HG02870 (cell line): ENCODE results near the gene BHLHE40.

ENCODE experiments used
- ATAC-seq: cut with Tn5 transposase; IDR thresholded peaks from one replicate; pipeline ENCODE4 v1.9.1; 2021; ENCODE audit warnings: mild to moderate bottlenecking, moderate library complexity; ENCODE audit not compliant: unreplicated experiment

BHLHE40 gene

DNA sequence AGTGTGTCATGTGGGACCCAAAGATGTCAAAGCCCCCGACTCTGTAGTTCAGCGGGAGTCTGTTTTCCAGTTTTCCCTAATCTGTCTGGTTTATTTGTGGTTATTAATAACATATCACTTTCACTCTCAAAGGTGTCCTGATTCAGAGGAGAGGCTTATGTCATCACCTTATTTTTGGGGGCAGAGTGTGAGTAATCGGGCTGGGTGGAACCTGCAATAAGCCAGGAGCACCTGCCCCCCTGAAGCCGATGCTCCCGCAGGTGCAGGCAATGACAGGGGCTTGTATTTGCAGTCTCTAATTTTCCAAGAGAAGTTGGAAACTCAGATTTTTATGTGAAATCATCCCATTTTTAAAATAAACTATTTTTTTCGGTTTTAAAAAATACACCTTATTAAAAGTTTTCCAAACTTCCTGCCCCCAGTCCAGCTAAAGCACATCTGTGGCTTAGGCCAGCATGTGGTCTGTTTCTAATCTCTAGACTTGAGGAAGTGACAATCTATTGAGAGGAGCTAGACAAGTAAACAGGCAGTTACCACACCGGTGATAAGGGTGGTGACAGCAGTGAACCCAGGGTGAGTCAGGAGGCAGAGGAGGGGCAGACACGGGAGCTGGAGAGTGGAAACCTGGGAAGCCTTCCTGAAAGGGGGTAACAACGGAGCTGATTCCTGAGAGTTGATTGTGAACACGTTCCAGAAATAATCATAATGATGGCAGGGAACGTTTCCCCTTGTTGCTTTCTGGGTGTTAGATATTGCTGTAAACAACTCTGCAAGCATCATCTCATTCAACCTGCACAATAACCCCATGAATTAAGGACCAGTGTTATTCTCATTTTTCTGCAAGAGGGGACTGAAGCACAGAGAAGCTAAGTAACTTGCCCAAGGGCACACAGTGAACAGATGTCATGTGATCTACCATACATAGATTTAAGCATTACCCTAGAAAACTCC lies 37.2 kb downstream of the BHLHE40 start:
- ATAC-seq = peak; percentile 52

DNA sequence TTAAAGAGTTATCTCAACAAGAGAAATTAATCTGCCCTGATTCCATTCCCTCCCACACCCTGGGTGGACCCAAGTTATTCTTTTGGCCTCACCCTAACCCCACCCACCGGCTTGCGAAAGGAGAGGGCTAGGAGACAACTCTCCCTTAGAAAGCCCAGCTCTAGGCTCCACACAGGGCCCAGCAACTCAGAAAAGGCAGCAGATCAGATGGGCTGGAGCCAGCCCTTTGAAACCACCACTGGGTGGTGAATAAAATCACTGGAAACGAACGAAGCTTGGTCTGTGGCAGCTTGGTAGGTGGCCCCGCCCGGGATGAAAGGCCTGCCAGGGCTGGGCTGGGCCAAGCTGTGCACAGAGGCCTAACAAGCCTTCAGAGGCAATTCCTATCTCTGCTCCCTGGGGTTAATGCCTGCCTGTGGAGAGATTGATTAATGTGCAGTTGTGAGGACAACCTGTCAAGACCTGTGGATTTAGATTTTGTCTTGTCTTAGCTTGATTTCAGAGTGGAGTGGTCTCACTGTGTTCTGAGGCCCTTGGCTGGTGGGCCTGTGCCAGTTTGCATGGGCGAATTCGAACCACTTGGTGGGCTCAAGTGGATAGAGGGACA lies 38.8 kb downstream of the BHLHE40 start:
- no peak for ATAC-seq

DNA sequence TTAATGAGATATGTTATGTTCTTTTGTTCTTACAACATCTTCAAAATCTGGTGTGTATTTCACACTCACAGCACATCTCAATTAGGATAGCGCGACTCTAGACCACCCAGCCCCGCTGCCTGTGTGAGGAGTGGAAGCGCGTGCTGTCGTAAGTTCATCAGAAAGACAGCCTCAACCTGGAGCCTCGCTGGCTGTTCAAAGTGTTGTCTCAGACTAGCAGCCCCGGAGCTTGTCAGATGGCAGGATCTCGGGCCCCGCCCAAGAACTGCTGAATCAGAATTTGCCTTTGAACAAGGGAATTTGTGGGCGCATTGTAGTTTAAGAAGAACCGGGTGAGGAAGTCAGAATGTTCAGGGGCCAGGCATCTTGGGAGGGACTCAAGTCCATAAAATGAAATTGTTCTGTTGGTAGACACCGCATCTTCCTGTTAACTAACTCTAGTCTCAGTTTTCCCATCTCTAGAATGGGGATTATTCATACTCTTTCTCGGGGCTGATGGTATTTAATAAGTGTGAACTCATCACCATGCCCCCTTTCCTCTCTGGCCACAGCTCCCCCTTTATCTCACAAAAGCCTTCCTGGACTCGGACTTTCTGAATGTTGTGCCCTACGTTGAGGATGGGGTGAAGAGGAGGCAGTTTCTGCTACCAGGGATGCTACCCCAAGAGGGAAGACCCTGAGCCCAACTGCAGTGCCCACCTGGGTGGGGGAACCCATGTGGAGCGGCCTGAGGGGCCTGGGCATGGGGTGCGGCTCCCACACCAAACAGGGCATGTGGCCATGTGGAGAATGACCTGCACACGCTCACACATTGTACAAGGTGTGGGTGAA lies 40.4 kb downstream of the BHLHE40 start:
- ATAC-seq = no peak

DNA sequence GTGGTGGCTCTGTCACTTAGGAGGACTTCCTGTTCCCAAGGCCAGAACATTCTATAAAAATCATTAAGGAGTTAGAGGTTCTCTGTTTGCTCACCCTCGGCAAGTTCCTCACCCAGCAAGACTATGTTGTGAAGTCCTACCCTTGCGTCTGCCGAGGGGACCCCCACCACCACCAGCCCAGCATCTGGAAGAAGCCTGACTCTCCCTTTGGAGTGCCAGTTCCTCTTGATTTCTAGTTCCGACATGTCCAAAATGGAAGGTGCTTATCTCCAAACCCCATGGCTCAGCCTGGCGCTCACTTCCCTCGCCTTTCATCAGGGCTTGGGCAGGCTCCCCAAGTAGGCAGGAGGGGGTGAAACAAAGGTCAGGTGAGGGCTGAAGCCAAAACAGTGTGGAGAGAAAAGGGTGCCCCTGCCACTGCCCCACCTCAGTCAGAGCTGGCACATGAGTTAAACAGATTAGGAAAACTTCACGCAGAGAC lies 41.0 kb downstream of the BHLHE40 start:
- ATAC-seq = no peak

DNA sequence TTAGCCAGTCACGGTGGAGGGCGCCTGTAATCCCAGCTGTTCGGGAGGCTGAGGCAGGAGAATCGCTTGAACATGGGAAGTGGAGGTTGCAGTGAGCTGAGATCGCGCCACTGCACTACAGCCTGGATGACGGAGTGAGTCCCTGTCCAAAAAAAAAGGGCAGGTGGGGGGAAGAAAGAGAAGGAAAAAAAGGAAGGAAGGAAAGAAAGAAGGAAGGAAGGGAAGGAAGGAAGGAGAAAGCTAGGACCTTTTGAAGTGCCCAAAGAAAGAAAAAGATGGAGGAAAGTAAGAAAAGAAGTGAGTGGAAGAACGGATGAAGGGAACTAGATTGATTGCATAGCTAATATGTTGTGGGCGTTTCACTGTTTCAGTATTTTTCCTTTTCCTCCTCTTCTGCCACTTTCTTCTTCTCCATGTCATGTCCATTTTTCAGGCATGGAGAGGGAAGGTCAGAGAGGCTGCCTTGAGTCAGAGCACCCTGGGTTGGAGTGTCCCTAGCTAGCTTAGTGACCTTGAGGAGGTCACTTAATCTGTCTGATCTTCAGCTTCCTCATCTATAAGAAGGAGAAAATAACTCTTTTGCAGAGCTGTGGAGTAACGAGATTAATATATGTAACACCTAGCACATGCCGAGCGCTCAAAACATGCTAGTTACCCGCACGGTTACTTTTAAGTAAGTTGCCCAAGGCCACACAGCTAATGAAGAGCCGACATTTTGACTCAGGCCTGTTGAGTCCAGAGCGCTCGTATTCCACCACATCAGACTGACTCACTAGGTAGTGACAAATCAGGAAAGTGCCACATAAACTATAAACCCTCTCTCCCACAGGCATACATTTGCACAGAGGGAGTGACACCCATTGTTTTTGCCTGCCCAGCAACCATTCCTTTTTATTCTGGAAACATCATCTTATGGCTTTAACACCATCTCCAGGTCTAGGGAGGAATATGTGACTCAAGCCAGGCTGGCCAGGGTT lies 42.2 kb downstream of the BHLHE40 start:
- ATAC-seq = no peak

DNA sequence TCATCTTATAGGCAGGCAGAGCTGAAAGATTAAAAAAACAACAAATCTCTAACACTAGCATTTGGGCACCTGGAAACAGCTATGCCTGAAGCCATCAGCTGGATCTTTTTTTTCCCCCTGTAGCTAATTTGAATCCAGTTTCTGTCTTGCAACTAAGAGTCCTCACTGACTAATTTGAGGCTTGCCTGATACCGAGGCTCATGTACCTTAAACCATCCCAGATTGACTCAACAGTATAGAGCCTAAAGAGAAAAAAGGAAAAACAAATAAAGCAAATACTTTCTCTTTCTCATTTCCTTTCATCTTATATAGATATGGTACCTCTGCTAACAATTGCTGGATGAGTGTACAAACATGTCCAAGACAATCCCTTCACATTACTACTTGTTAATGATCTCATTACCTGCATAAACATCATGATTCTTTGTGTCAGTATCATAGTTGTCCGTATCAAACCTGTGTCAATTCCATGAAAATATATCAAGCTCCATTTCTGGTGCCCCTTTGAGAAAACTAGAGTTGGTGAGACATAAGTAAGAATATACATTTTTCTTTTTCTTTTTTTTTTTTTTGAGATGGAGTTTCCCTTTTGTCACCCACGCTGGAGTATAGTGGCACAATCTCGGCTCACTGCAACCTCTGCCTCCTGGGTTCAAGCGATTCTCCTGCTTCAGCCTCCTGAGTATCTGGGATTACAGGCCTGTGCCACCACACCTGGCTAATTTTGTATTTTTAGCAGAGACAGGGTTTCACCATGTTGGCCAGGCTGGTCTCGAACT lies 43.1 kb downstream of the BHLHE40 start:
- ATAC-seq = peak; percentile 87

DNA sequence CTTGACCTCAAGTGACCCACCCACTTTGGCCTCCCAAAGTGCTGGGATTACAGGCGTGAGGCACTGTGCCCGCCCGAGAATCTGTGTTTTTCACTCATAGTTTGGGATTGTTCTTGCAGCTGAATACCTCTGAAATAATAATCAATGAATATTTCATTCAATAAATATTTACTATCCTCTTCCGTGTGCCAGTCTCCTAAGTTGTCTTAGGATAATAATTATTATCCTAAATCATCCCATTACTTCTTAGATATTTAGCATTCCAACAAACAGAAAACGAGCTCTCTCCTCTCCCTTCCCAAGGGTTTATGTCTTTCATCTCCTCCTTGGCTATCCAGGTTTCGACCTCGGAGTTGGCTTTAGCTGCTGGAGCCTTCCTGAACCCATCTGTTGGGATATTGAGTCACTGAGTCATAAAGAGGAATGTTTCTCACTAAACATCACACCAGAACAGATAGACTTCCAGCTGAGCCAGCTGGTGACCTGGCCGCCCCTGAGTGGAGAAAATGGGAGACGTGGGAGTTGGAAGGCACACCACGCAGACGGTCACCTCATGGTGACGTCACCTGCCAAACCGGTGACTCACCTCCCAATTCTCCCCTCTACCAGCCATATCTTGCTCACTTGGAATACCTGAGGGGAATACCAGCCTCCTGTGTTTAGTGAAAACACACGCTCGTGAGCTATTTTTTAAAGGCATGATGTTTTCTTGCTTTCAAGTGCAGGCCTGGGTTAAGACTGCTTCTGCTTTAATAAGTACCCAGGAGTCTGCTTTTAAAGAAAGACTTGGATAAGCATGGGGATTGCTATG lies 43.9 kb downstream of the BHLHE40 start:
- no peak for ATAC-seq

DNA sequence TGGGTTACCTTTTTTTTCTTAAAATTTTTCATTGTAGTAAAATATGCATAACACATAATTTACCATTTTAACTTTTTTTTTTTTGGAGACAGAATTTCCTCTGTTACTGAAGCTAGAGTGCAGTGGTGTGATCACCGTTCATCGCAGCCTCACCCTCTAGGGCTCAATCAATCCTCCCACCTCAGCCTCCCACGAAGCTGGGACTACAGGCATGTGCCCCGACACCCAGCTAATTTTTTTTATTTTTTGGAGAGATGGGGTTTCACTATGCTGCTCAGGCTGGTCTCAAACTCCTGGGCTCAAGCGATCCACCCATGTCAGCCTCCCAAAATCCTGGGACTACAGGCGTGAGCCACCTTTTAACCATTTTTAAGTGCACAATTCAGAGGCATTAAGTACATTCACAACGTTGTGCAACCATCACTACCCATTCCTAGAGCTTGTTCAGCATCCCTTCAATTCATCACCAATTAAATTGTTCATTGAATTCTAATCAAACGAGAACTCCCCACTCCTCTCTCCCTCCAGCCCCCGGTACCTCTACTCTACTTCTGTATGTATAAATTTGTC lies 44.6 kb downstream of the BHLHE40 start:
- ATAC-seq = no peak

DNA sequence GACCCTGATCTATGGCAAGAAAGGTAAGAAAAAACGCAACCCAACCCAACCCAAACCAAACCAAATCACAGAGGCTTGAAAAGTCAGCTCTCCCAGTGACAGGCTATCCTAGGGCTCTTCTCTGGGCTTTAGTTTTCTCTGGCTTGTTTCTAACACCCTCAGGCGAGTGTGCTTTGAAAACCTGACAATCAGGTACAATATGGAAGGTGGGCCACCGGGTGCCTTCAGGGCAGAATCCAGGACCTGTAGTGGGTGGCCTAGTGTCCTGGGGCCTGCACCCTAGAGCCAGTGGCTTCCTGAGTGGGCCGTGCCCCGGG lies 46.8 kb downstream of the BHLHE40 start:
- ATAC-seq = no peak

DNA sequence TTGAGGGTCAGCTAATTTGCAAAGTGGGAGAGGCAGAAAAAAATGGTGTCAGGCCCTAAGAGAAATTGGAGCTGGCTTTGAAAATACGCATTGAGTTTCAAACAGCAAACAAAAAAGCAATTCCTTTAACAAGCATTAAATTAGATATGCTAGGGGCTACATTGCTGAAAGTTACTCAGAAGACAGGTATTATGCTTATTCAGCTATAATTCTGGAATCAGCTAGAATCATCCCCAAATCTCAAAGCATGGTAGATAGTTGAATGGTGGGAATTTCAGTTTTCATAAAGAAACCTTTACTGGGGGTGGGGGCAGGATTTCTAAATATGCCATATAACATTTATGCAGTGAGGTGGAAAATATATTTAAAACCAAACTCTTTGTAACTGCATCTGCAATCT lies 50.5 kb downstream of the BHLHE40 start:
- no peak for ATAC-seq

DNA sequence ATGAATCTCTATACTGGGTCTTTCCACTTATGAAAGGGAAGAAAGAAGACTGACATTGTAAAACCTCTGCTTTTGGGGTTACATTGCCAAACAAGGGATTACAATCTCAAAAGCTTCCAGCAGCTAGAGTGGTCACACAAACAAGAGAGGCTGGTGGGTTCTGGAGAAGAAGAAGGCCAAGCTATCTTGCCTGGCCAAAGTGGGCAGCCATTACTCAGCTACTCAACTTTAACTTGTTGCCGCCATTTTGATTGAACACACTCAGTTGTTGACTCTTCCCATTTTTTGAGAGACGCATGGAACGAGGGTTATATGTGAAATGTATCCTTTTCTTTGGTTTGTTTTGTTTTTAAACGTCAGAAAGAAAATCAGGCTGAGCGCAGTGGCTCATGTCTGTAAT lies 50.9 kb downstream of the BHLHE40 start:
- no peak for ATAC-seq

DNA sequence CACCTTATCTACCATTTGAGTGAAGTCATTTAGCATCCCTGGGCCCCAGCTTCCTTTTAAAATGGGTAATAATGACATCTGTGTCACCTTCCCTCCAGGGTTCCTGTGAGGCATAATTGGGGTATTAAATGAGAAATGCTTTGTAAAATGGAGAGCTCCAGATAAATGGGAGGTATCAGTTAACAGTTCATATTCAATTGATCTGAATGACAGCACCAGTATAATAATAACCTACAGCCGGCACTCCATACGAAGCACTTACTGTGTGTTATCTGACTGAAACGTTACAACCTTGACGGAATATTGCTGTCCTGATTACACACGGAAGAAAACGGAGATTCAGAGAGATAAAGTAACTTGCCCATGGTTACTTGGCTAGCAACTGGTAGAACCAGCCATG lies 53.6 kb downstream of the BHLHE40 start:
- no peak for ATAC-seq
